MCF 10A (cell line): ENCODE results near the gene SMS. TPM values are rescaled to one million over a fixed set of nuclear protein-coding genes. Genes with fewer than 3 reads are reported as not detected.

Source experiments
- BruUV-seq: library from RNA; stranded (reverse); fragments of 400-500 nt; replicated peaks from 2 replicates; lab custom pipeline; 2021; lab: Mats Ljungman, UMichigan
- CTCF ChIA-PET: fragments of 300-600 bp; sonication (Branson Sonifier 250); formaldehyde crosslinking; extraction: SDS; loops from one replicate; lab custom pipeline; 2021; ENCODE audit warnings: antibody characterized with exemption, inconsistent platforms; lab: Yijun Ruan, JAX
- POLR2A ChIA-PET: fragments of 300-600, 350-650 bp; sonication (Branson Sonifier 250); formaldehyde crosslinking; extraction: SDS; loops from one replicate; lab custom pipeline; 2020; ENCODE audit warnings: antibody characterized with exemption, inconsistent platforms; lab: Yijun Ruan, JAX
- DNase-seq: peaks from one replicate; pipeline ENCODE4 v3.0.0-alpha.2; 2018; ENCODE audit not compliant: unreplicated experiment
- H3K27ac Mint-ChIP-seq: one replicate; pipeline ENCODE4 v1.8.0; 2022; ENCODE audit warnings: mild to moderate bottlenecking, low read depth, mixed read lengths; ENCODE audit not compliant: unreplicated experiment
- H3K27me3 Mint-ChIP-seq: one replicate; pipeline ENCODE4 v1.8.0; 2022; ENCODE audit warnings: mixed read lengths; ENCODE audit not compliant: insufficient read depth, unreplicated experiment
- H3K36me3 Mint-ChIP-seq: one replicate; pipeline ENCODE4 v1.8.0; 2022; ENCODE audit warnings: mild to moderate bottlenecking, moderate library complexity, mixed read lengths; ENCODE audit not compliant: insufficient read depth, unreplicated experiment
- H3K4me1 Mint-ChIP-seq: one replicate; pipeline ENCODE4 v1.8.0; 2022; ENCODE audit warnings: mixed read lengths; ENCODE audit not compliant: insufficient read depth, unreplicated experiment
- H3K4me3 Mint-ChIP-seq: one replicate; pipeline ENCODE4 v1.8.0; 2022; ENCODE audit warnings: mild to moderate bottlenecking, moderate library complexity, mixed read lengths; ENCODE audit not compliant: unreplicated experiment
- H3K9me3 Mint-ChIP-seq: one replicate; pipeline ENCODE4 v1.8.0; 2022; ENCODE audit warnings: mixed read lengths; ENCODE audit not compliant: unreplicated experiment
- CTCF ChIP-seq: fragments of 200-600 bp; IDR thresholded peaks from one replicate; pipeline ENCODE4 v1.8.0; 2022; ENCODE audit warnings: antibody characterized with exemption, mild to moderate bottlenecking; ENCODE audit not compliant: unreplicated experiment
- intact Hi-C: fragments of 100-400 bp; cut with micrococcal nuclease; formaldehyde crosslinking; loops from 2 replicates; pipeline ENCODE4 v1.14.1; 2022
- total RNA-seq: library from RNA; stranded (reverse); gene quantifications from 2 replicates; pipeline ENCODE4 v1.2.3, GENCODE V29; 2022

The SMS gene
- total RNA-seq, 1 experiment from 2014 or later: 160 TPM

- peaks cover 53% of the 10 kb centered on the region for H3K27me3 Mint-ChIP-seq
- no peak for TF ChIP-seq CTCF
- H3K36me3 Mint-ChIP-seq: no peaks in the 10 kb centered on the region
- intact Hi-C loops: no loop called here
- no peaks in the 10 kb centered on the region for H3K4me1 Mint-ChIP-seq
- H3K27ac Mint-ChIP-seq: no peak overlapping the region
- ChIA-PET POLR2A (no interaction called here), CTCF (interaction anchor here (0.6 to 0.7 kb wide), 3 partner anchors 71 to 1369 kb away, joined by 3 to 4 read pairs (median 3); no protein-coding TSS in a partner anchor)
- no peak for DNase-seq
- no peak overlapping the region for H3K4me3 Mint-ChIP-seq
- BruUV-seq: no TSS peak
- H3K9me3 Mint-ChIP-seq: no peaks in the 10 kb centered on the region
Observed at GRCh38 chrX:22026731-22027130, 86.2 kb downstream of the SMS start.

- peaks cover 71% of the 10 kb centered on the region for H3K27me3 Mint-ChIP-seq
- no peaks in the 10 kb centered on the region for H3K9me3 Mint-ChIP-seq
- H3K4me3 Mint-ChIP-seq: no peak within 1 kb of the TSS
- no peak for DNase-seq
- H3K4me1 Mint-ChIP-seq: no peaks in the 10 kb centered on the region
- TF ChIP-seq CTCF: no peak
- ChIA-PET CTCF (interaction anchor here (0.6 kb wide), 1 partner anchor 17 kb away, joined by 3 read pairs; no protein-coding TSS in a partner anchor), POLR2A (no interaction called here)
- no TSS peak for BruUV-seq
- H3K36me3 Mint-ChIP-seq: peaks cover 5% of the 10 kb centered on the region
- H3K27ac Mint-ChIP-seq: no peak within 1 kb of the TSS
- intact Hi-C loops: no loop called here
Observed at GRCh38 chrX:22032084-22032483, 91.6 kb downstream of the SMS start, which contains the start of gene PHEX. Gene PHEX, plus strand, starts transcription at chrX:22032325. Its CDS starts 681 bp downstream, at chrX:22033006.

GRCh38 chrX:22032506-22032905, 92.0 kb downstream of the SMS start:
- POLR2A ChIA-PET: no interaction called here
- no peak overlapping the region for H3K4me3 Mint-ChIP-seq
- no peaks in the 10 kb centered on the region for H3K9me3 Mint-ChIP-seq
- intact Hi-C loops: no loop called here
- H3K36me3 Mint-ChIP-seq: peaks cover 5% of the 10 kb centered on the region
- BruUV-seq: no TSS peak
- H3K27me3 Mint-ChIP-seq: peaks cover 71% of the 10 kb centered on the region
- no peak for TF ChIP-seq CTCF
- DNase-seq: no peak
- CTCF ChIA-PET: interaction anchor here (0.6 kb wide), 1 partner anchor 17 kb away, joined by 3 read pairs; no protein-coding TSS in a partner anchor
- no peaks in the 10 kb centered on the region for H3K4me1 Mint-ChIP-seq
- H3K27ac Mint-ChIP-seq: no peak overlapping the region

- peaks cover 72% of the 10 kb centered on the region for H3K27me3 Mint-ChIP-seq
- DNase-seq: no peak
- intact Hi-C loops: no loop called here
- CTCF ChIA-PET: no interaction called here
- H3K4me3 Mint-ChIP-seq: no peak overlapping the region
- H3K9me3 Mint-ChIP-seq: no peaks in the 10 kb centered on the region
- H3K4me1 Mint-ChIP-seq: no peaks in the 10 kb centered on the region
- TF ChIP-seq CTCF: no peak
- no peak overlapping the region for H3K27ac Mint-ChIP-seq
- POLR2A ChIA-PET: no interaction called here
- peaks cover 5% of the 10 kb centered on the region for H3K36me3 Mint-ChIP-seq
- no TSS peak for BruUV-seq
Observed at GRCh38 chrX:22033818-22034217, 93.3 kb downstream of the SMS start.
